ENCODE results near the gene ASB6. TPM values are rescaled to one million over a fixed set of nuclear protein-coding genes. Genes with fewer than 3 reads are reported as not detected.

Gene ASB6
- total RNA-seq, 4 donors from 2014 or later: 21.8 to 54.2 (median 29.6) TPM

DNA sequence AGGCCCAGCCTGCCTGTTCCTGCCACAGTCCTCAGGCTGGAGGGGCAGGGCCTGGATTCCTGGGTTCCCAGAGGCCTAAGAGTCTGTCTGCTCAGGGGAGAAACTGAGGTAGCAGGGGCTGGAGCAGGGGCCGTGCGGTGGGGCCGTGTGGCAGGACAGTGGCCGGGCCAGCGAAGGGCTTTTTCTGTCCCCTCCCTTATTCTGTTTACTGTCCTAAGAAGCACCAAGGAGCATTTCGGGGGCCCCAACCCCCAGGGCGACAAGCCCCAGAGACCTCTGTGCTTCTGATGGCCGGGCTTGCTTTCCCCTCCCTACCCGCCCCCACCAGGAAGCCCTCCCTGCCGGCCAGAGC, 6.8 kb upstream of the ASB6 start:
- H3K27me3 ChIP-seq: no peaks in the 10 kb centered on the region
- H3K4me1 ChIP-seq: no peaks in the 10 kb centered on the region
- WGBS, 2 donors (ENCODE audit: low coverage in 1 of 2): 60 to 88% methylated on average over 3 to 8 of the region's 10 CpGs
- in situ Hi-C loops (cut with MboI; ENCODE audit: low pct_ligation_motif_present in 1 of 4, low pct_unique_long_range_greater_than_20kb in 1 of 4, low sequenced_read_pairs in 3 of 4): loop anchor here in 3 of 4 donors (5.0 to 10.0 kb wide), 2 partner anchors 134 to 136 kb away; no protein-coding TSS in a partner anchor
- no peaks in the 10 kb centered on the region for H3K9me3 ChIP-seq
- intact Hi-C loops (cut with DNase I; ENCODE audit: low total_unique reads): loop anchor here (10.0 kb wide), 1 partner anchor 146 kb away; no protein-coding TSS in a partner anchor
- H3K27ac ChIP-seq: no peak overlapping the region
- H3K36me3 ChIP-seq: no peaks in the 10 kb centered on the region
- no peak overlapping the region for H3K4me3 ChIP-seq
- TF ChIP-seq POLR2A (IDR thresholded peaks at IDR 0.05) (no peak), CTCF (IDR thresholded peaks at IDR 0.05) (no peak), EP300 (IDR thresholded peaks at IDR 0.05; ENCODE audit: low read depth) (no peak), POLR2AphosphoS5 (IDR thresholded peaks at IDR 0.05) (no peak)
- no peak for DNase-seq

GRCh38 chr9:129648092-129648763, 6.3 kb upstream of the ASB6 start:
- H3K9me3 ChIP-seq: no peaks in the 10 kb centered on the region
- no peaks in the 10 kb centered on the region for H3K27me3 ChIP-seq
- no peak for TF ChIP-seq POLR2AphosphoS5 (IDR thresholded peaks at IDR 0.05)
- no peak for TF ChIP-seq CTCF (IDR thresholded peaks at IDR 0.05)
- no peak for TF ChIP-seq POLR2A (IDR thresholded peaks at IDR 0.05)
- TF ChIP-seq EP300 (IDR thresholded peaks at IDR 0.05; ENCODE audit: low read depth): no peak
- H3K36me3 ChIP-seq: no peaks in the 10 kb centered on the region
- in situ Hi-C loops (cut with MboI; ENCODE audit: low pct_ligation_motif_present in 1 of 4, low pct_unique_long_range_greater_than_20kb in 1 of 4, low sequenced_read_pairs in 3 of 4) (loop anchor here in 3 of 4 donors (5.0 to 10.0 kb wide), 2 partner anchors 134 to 137 kb away; no protein-coding TSS in a partner anchor), intact Hi-C loops (cut with DNase I; ENCODE audit: low total_unique reads) (loop anchor here (10.0 kb wide), 1 partner anchor 147 kb away; no protein-coding TSS in a partner anchor)
- no peak overlapping the region for H3K4me3 ChIP-seq
- DNase-seq: no peak
- H3K27ac ChIP-seq: no peak overlapping the region
- WGBS, 2 donors (ENCODE audit: low coverage in 1 of 2): 78 to 90% methylated on average over 4 to 16 of the region's 16 CpGs
- H3K4me1 ChIP-seq: no peaks in the 10 kb centered on the region

DNA sequence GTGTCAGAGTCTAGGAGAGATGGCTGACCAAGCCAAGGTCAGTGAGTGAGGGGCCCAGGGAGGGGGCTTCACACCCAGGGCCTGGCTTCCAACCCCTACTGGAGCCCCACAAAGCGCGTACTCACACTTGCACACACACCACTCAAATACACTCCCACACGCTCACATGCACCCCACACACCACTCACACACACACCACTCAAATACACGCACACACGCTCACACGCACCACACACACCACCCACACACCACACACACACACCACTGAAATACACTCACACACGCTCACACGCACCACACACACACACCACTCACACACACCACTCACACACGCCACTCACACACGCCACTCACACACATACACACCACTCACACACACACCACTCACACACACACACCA, 5.7 kb upstream of the ASB6 start:
- Histone ChIP-seq H3K4me1 (peaks cover 0 to 2% (median under 1%) of the 10 kb centered on the region in 4 donors), H3K4me3 (no peak overlapping the region), H3K36me3 (no peaks in the 10 kb centered on the region), H3K9me3 (no peaks in the 10 kb centered on the region), H3K27me3 (no peaks in the 10 kb centered on the region), H3K27ac (no peak overlapping the region)
- intact Hi-C loops (cut with DNase I; ENCODE audit: low total_unique reads): loop anchor here (10.0 kb wide), 1 partner anchor 147 kb away; no protein-coding TSS in a partner anchor
- TF ChIP-seq POLR2A (IDR thresholded peaks at IDR 0.05): no peak
- no peak for TF ChIP-seq CTCF (IDR thresholded peaks at IDR 0.05)
- no peak for TF ChIP-seq POLR2AphosphoS5 (IDR thresholded peaks at IDR 0.05)
- no peak for TF ChIP-seq EP300 (IDR thresholded peaks at IDR 0.05; ENCODE audit: low read depth)
- in situ Hi-C loops (cut with MboI; ENCODE audit: low pct_ligation_motif_present in 1 of 4, low pct_unique_long_range_greater_than_20kb in 1 of 4, low sequenced_read_pairs in 3 of 4): loop anchor here in 3 of 4 donors (5.0 to 10.0 kb wide), 2 partner anchors 135 to 137 kb away; no protein-coding TSS in a partner anchor
- WGBS, 2 donors (ENCODE audit: low coverage in 1 of 2): 89% methylated on average over 10 of the region's 10 CpGs; no CpG with 5 or more reads in 1 of the 2 donors
- no peak for DNase-seq

DNA sequence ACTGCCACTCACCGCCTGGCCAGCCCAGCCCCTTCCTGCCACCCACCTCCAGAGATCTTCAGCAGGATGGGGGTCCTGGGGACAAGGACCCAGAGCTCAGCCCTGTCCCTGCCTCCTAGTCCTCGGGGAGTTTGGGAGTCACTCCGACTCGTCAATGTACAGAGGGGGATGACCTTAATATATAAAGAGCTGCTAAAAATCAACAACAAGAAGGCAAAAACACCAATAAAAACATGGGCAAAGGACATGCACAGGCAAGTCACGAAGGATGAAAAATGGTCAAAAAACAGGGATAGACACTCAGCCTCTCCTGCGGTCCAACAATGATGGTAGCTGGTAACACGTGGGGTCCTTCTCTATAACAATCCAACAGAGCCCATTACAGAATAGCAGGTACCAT, 4.7 kb upstream of the ASB6 start:
- in situ Hi-C loops (cut with MboI; ENCODE audit: low pct_ligation_motif_present in 1 of 4, low pct_unique_long_range_greater_than_20kb in 1 of 4, low sequenced_read_pairs in 3 of 4): loop anchor here in 3 of 4 donors (5.0 to 10.0 kb wide), 2 partner anchors 136 to 138 kb away; no protein-coding TSS in a partner anchor
- no peak for DNase-seq
- no peak overlapping the region for H3K4me3 ChIP-seq
- intact Hi-C loops (cut with DNase I; ENCODE audit: low total_unique reads): loop anchor here (10.0 kb wide), 1 partner anchor 148 kb away; no protein-coding TSS in a partner anchor
- 82 to 96% methylated on average over 3 to 7 of the region's 7 CpGs for WGBS, 2 donors (ENCODE audit: low coverage in 1 of 2)
- TF ChIP-seq POLR2AphosphoS5 (IDR thresholded peaks at IDR 0.05) (no peak), CTCF (IDR thresholded peaks at IDR 0.05) (no peak), EP300 (IDR thresholded peaks at IDR 0.05; ENCODE audit: low read depth) (no peak), POLR2A (IDR thresholded peaks at IDR 0.05) (no peak)
- H3K27ac ChIP-seq: no peak overlapping the region
- H3K36me3 ChIP-seq: no peaks in the 10 kb centered on the region
- H3K27me3 ChIP-seq: no peaks in the 10 kb centered on the region
- H3K9me3 ChIP-seq: no peaks in the 10 kb centered on the region
- H3K4me1 ChIP-seq: peaks cover 0 to 6% (median 4%) of the 10 kb centered on the region in 4 donors

All from transverse colon (tissue), 4 donors.